ENCODE data around the gene ZNF444. TPM values are rescaled to one million over a fixed set of nuclear protein-coding genes. Genes with fewer than 3 reads are reported as not detected.
A peak's percentile ranks its signal among the peaks of the same experiment; 100 is the strongest.
"Not testable (repeated sequence)": the region's sequence is repeated elsewhere in the genome, so short reads cannot be mapped to it uniquely, and the experiment has no call there.

Gene ZNF444
- total RNA-seq, result 30.3 and 35.5 TPM in 2 replicates

DNA sequence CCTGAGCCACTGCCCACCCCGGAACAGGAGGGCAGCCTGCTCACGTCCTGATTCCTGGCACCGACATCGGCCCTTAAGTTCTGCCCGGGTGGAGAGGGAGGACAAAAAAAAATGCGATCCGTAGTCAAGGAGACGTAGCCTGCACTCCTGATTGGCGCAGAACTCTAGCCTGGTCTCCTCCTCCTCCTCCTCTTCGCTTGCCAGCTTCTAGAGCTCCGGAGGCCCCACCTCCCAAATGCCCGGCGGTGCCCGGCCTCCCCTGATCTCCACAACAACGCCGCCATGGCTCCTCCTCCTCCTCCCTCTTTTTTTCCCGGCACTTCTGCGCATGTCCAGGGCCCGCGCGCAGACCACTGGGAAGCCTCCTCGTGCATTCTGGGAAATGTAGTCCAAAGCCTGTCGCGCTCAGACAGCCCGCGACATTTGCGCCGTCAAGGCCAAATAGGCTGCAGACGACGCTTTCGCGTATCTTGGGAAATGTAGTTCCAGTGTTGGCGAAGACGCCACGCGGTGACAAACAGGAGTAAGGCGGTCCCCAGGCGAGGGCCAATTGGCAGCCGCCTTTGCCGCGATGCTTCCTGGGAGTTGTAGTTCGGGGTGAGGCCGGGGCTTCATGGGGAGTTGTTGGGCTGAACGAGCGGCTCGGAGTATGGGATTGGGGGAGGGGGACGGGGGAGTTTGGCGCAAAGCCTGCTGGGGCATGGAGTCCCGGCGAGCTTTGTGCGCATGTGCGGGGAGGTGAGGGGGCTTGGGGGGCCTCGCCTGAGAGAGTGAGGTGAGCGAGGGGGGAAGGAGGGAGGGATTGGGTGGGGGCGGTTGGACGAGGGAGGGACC lies at the start of gene ZNF444:
Gene ZNF444 (plus strand): TSS at position 705 of the 834 bp plus-strand sequence. CDS start 5,625 bp downstream, outside the sequence.
- Mint-ChIP-seq H3K4me1 (ENCODE audit: low read depth) (peaks cover 21% of the 10 kb centered on the region), H3K36me3 (ENCODE audit: low read depth) (no peaks in the 10 kb centered on the region), H3K9me3 (no peaks in the 10 kb centered on the region), H3K4me3 (ENCODE audit: low read depth) (peak within 1 kb of the TSS; percentile 83), H3K27me3 (ENCODE audit: low read depth) (no peaks in the 10 kb centered on the region), H3K27ac (peak within 1 kb of the TSS; percentile 81)
- intact Hi-C loops (cut with micrococcal nuclease), result loop anchor here (1.0 kb wide), 2 partner anchors 19 to 175 kb away; partner anchors contain the start of gene ZNF787
- peak; percentile 99 for DNase-seq (ENCODE audit: low spot score)

DNA sequence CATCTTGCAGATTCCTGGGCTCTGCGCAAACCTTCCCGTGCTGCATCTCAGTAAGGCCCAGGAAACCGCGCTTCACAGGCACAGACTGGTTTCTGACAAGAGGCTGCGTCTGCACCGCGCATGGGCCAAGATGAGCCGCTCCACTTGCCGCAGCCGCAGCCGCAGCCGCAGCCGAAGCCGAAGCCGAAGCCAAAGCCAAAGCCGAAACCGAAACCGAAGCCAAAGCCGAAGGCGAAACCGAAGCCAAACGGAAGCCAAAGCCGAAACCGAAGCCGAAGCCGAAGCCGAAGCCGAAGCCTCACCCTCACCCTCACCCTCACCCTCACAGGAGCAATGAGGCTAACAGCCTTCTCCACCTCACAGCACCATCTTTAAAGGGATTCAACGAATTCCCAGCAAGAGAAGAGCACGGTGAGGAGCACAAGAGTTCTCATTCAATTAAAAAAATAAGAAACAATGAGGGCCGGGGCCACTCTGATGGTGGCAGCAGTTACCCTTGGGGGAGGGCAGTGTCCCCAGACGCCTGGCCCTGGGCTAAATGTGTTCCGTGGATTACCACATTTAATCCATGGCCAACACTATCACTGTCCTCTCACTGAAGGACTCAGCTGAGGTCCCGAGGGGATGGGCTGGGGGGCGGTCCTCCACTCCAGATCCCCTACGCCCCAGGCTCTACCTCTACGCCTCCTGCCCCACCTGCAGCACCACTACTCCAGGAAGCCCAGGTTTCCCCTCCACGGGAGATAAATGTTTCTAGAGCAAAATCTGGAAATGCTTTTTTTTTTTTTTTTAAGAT lies 49.1 kb upstream of the ZNF444 start:
- H3K36me3 Mint-ChIP-seq (ENCODE audit: low read depth), result peaks cover 44% of the 10 kb centered on the region
- no peak overlapping the region for H3K27ac Mint-ChIP-seq
- no peaks in the 10 kb centered on the region for H3K4me1 Mint-ChIP-seq (ENCODE audit: low read depth)
- H3K9me3 Mint-ChIP-seq, result peaks cover 11% of the 10 kb centered on the region
- intact Hi-C loops (cut with micrococcal nuclease), result no loop called here
- DNase-seq (ENCODE audit: low spot score), result no peak
- no peak overlapping the region for H3K4me3 Mint-ChIP-seq (ENCODE audit: low read depth)
- H3K27me3 Mint-ChIP-seq (ENCODE audit: low read depth), result no peaks in the 10 kb centered on the region

- H3K36me3 Mint-ChIP-seq (ENCODE audit: low read depth), result peaks cover 49% of the 10 kb centered on the region
- intact Hi-C loops (cut with micrococcal nuclease), result no loop called here
- peaks cover 11% of the 10 kb centered on the region for H3K9me3 Mint-ChIP-seq
- DNase-seq (ENCODE audit: low spot score), result no peak
- H3K4me1 Mint-ChIP-seq (ENCODE audit: low read depth), result no peaks in the 10 kb centered on the region
- H3K27ac Mint-ChIP-seq, result peak overlapping the region; percentile 7
- H3K4me3 Mint-ChIP-seq (ENCODE audit: low read depth), result no peak overlapping the region
- no peaks in the 10 kb centered on the region for H3K27me3 Mint-ChIP-seq (ENCODE audit: low read depth)
These were observed 48.1 kb upstream of the ZNF444 start for GRCh38 chr19:56092685-56093631.

DNA sequence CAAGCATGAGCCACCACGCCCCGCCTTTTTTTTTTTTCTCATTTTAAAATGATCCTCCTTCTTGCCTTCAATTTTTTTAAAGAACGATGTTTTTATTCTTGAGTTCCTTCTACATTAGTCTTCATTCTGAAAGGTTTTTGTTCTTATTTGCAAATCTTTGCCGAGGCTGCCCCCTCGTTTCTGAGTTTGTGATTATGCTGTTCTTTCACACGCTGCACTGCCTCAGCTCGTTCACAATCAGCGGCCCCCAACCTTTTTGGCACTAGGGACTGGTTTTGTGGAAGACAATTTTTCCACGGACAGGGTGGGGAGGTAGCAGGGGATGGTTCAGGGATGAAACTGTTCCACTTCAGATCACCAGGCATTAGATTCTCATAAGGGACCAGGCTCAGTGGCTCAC lies 46.6 kb upstream of the ZNF444 start:
- Mint-ChIP-seq H3K4me1 (ENCODE audit: low read depth) (no peaks in the 10 kb centered on the region), H3K4me3 (ENCODE audit: low read depth) (no peak overlapping the region), H3K9me3 (peaks cover 11% of the 10 kb centered on the region), H3K27ac (no peak overlapping the region), H3K27me3 (ENCODE audit: low read depth) (no peaks in the 10 kb centered on the region), H3K36me3 (ENCODE audit: low read depth) (peaks cover 55% of the 10 kb centered on the region)
- DNase-seq (ENCODE audit: low spot score), result no peak
- intact Hi-C loops (cut with micrococcal nuclease), result no loop called here

DNA sequence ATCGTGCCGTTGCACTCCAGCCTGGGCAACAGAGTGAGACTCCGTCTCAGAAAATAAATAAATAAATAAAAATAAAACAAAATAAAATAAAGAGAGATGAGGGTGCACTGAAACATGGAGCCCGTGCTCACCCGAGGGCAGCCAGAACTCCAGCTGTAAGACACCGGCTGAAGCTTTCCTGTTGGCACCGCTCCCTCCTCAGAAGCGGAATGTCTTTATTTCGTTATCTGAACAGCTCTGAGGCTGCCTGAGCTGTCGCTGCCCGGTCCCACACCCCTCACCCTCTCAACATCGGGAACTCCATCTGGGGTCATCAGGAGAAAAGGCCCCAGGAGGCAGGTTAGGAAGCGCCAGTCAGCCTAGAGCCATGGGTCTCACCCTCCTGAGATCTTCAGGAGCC lies 44.4 kb upstream of the ZNF444 start:
- Mint-ChIP-seq H3K27me3 (ENCODE audit: low read depth) (no peaks in the 10 kb centered on the region), H3K4me1 (ENCODE audit: low read depth) (no peaks in the 10 kb centered on the region), H3K36me3 (ENCODE audit: low read depth) (peaks cover 50% of the 10 kb centered on the region), H3K4me3 (ENCODE audit: low read depth) (no peak overlapping the region), H3K9me3 (peaks cover 11% of the 10 kb centered on the region), H3K27ac (no peak overlapping the region)
- no peak for DNase-seq (ENCODE audit: low spot score)
- intact Hi-C loops (cut with micrococcal nuclease), result no loop called here

DNA sequence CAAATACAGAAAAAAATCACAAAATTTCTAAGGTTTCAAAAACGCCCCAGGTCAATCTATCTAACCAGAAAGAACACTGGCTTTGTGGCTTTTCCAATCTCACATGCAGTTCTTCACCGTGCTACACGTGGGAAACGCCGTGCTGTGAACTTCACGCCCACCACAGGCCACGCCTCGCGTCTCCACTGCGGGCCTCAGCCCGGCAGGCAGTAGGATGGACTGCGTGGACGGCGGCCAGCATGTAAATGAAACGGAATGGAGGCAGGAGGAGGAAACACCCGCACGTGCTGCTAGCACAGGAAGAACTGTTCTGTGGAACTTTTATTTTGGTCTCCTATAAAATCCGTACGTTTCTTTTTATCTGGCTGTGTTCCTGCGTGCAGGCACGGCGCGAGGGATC lies 43.8 kb upstream of the ZNF444 start:
- Mint-ChIP-seq H3K36me3 (ENCODE audit: low read depth) (peaks cover 51% of the 10 kb centered on the region), H3K4me1 (ENCODE audit: low read depth) (no peaks in the 10 kb centered on the region), H3K4me3 (ENCODE audit: low read depth) (no peak overlapping the region), H3K27me3 (ENCODE audit: low read depth) (no peaks in the 10 kb centered on the region), H3K9me3 (peaks cover 11% of the 10 kb centered on the region), H3K27ac (no peak overlapping the region)
- intact Hi-C loops (cut with micrococcal nuclease), result no loop called here
- no peak for DNase-seq (ENCODE audit: low spot score)

- no peak overlapping the region for H3K4me3 Mint-ChIP-seq (ENCODE audit: low read depth)
- H3K27me3 Mint-ChIP-seq (ENCODE audit: low read depth), result no peaks in the 10 kb centered on the region
- H3K36me3 Mint-ChIP-seq (ENCODE audit: low read depth), result peaks cover 47% of the 10 kb centered on the region
- no peaks in the 10 kb centered on the region for H3K4me1 Mint-ChIP-seq (ENCODE audit: low read depth)
- no peak for DNase-seq (ENCODE audit: low spot score)
- intact Hi-C loops (cut with micrococcal nuclease), result no loop called here
- H3K9me3 Mint-ChIP-seq, result peaks cover 8% of the 10 kb centered on the region
- H3K27ac Mint-ChIP-seq, result no peak overlapping the region
These were observed 43.3 kb upstream of the ZNF444 start for GRCh38 chr19:56097776-56098175.

GRCh38 chr19:56098237-56098636 lies 42.9 kb upstream of the ZNF444 start:
- H3K4me3 Mint-ChIP-seq (ENCODE audit: low read depth); H3K9me3 Mint-ChIP-seq; DNase-seq (ENCODE audit: low spot score); intact Hi-C loops (cut with micrococcal nuclease); H3K27ac Mint-ChIP-seq; H3K27me3 Mint-ChIP-seq (ENCODE audit: low read depth); H3K4me1 Mint-ChIP-seq (ENCODE audit: low read depth): not testable (repeated sequence)
- H3K36me3 Mint-ChIP-seq (ENCODE audit: low read depth), result peaks cover 43% of the 10 kb centered on the region

- intact Hi-C loops (cut with micrococcal nuclease), result no loop called here
These were observed 42.1 kb upstream of the ZNF444 start for GRCh38 chr19:56098731-56099568.

GRCh38 chr19:56099638-56100539 lies 41.2 kb upstream of the ZNF444 start:
- H3K4me1 Mint-ChIP-seq (ENCODE audit: low read depth), result no peaks in the 10 kb centered on the region
- peaks cover 30% of the 10 kb centered on the region for H3K36me3 Mint-ChIP-seq (ENCODE audit: low read depth)
- H3K27me3 Mint-ChIP-seq (ENCODE audit: low read depth), result no peaks in the 10 kb centered on the region
- H3K4me3 Mint-ChIP-seq (ENCODE audit: low read depth), result no peak overlapping the region
- H3K27ac Mint-ChIP-seq, result no peak overlapping the region
- intact Hi-C loops (cut with micrococcal nuclease), result no loop called here
- DNase-seq (ENCODE audit: low spot score), result no peak
- no peaks in the 10 kb centered on the region for H3K9me3 Mint-ChIP-seq

More at GRCh38 chr19:56098731-56099568, 42.1 kb upstream of the ZNF444 start:
- DNase-seq (ENCODE audit: low spot score), result no peak
- Mint-ChIP-seq H3K36me3 (ENCODE audit: low read depth) (peaks cover 35% of the 10 kb centered on the region), H3K9me3 (no peaks in the 10 kb centered on the region), H3K4me1 (ENCODE audit: low read depth) (no peaks in the 10 kb centered on the region), H3K27ac (no peak overlapping the region), H3K27me3 (ENCODE audit: low read depth) (no peaks in the 10 kb centered on the region), H3K4me3 (ENCODE audit: low read depth) (no peak overlapping the region)

- H3K9me3 Mint-ChIP-seq, result no peaks in the 10 kb centered on the region
- no peak overlapping the region for H3K27ac Mint-ChIP-seq
- no peak overlapping the region for H3K4me3 Mint-ChIP-seq (ENCODE audit: low read depth)
- H3K36me3 Mint-ChIP-seq (ENCODE audit: low read depth), result peaks cover 21% of the 10 kb centered on the region
- H3K27me3 Mint-ChIP-seq (ENCODE audit: low read depth), result no peaks in the 10 kb centered on the region
- intact Hi-C loops (cut with micrococcal nuclease), result no loop called here
- no peak for DNase-seq (ENCODE audit: low spot score)
- peaks cover 7% of the 10 kb centered on the region for H3K4me1 Mint-ChIP-seq (ENCODE audit: low read depth)
These were observed 40.0 kb upstream of the ZNF444 start for GRCh38 chr19:56101095-56101494.

Data from activated T-helper 2 cell treated with anti-CD3 and anti-CD28 coated beads, Interferon-gamma antibody, Interleukin-2, Interleukin-4, amounts not matched to agents 10 μg/mL and 5 μg/mL and 100 μg/mL, durations not matched to agents 14 hours and 24 hours and 36 hours (primary cell).